IMR-90 (cell line): ENCODE results near the gene MMP20. TPM values are rescaled to one million over a fixed set of nuclear protein-coding genes. Genes with fewer than 3 reads are reported as not detected.

Experiments
- ATAC-seq: fragments of 200-7000 bp; cut with Tn5 transposase; 2 replicates; pipeline ENCODE4 v1.9.1; 2020; ENCODE audit warnings: low read depth, mild to moderate bottlenecking, moderate library complexity
- BruUV-seq: library from RNA; stranded (reverse); fragments of 400-500 nt; replicated peaks from 2 replicates; lab custom pipeline; 2021; lab: Mats Ljungman, UMichigan
- CTCF ChIA-PET: fragments of 300-600 bp; formaldehyde crosslinking; extraction: SDS; loops from one replicate; lab custom pipeline; 2021; ENCODE audit warnings: antibody characterized with exemption; lab: Yijun Ruan, JAX
- POLR2A ChIA-PET: fragments of 300-600 bp; sonication (Branson Sonifier 250); formaldehyde crosslinking; loops from one replicate; lab custom pipeline; 2022; ENCODE audit warnings: antibody characterized with exemption; ENCODE audit not compliant: unreplicated experiment; lab: Charles Lee
- DNase-seq: peaks from one replicate; pipeline ENCODE4 v3.0.0; 2013
- H2AFZ ChIP-seq: replicated peaks from 2 replicates; pipeline ENCODE3; 2013; ENCODE audit warnings: low read length, mild to moderate bottlenecking; ENCODE audit not compliant: poor library complexity
- H2AK5ac ChIP-seq: 2 replicates; pipeline ENCODE4 v1.6.1; 2013; ENCODE audit warnings: low read depth, low read length, inconsistent platforms
- H2AK9ac ChIP-seq: replicated peaks from 2 replicates; pipeline ENCODE3; 2013; ENCODE audit warnings: mild to moderate bottlenecking, low read depth, low read length, moderate library complexity; ENCODE audit not compliant: poor library complexity
- H2BK120ac ChIP-seq: 2 replicates; pipeline ENCODE4 v1.6.1; 2013; ENCODE audit warnings: low read depth, low read length, inconsistent platforms
- H2BK15ac ChIP-seq: 3 replicates; pipeline ENCODE4 v1.6.1; 2013; ENCODE audit warnings: low read depth, low read length, inconsistent platforms
- H2BK20ac ChIP-seq: 2 replicates; pipeline ENCODE4 v1.6.1; 2013; ENCODE audit warnings: low read depth, mild to moderate bottlenecking, inconsistent platforms, low read length, moderate library complexity
- H2BK5ac ChIP-seq: 2 replicates; pipeline ENCODE4 v1.6.1; 2013; ENCODE audit warnings: mild to moderate bottlenecking, low read depth, low read length, inconsistent platforms; ENCODE audit not compliant: poor library complexity, severe bottlenecking
- H3K14ac ChIP-seq: replicated peaks from 2 replicates; pipeline ENCODE4 v1.6.1; 2013; ENCODE audit warnings: low read depth, low read length, inconsistent platforms
- H3K18ac ChIP-seq: 2 replicates; pipeline ENCODE4 v1.6.1; 2013; ENCODE audit warnings: low read depth, low read length, control low read depth
- H3K23ac ChIP-seq: 2 replicates; pipeline ENCODE4 v1.6.1; 2013; ENCODE audit warnings: low read depth, low read length, inconsistent platforms
- H3K27ac ChIP-seq: 2 replicates; pipeline ENCODE4 v1.5.1; 2013; ENCODE audit warnings: mild to moderate bottlenecking, control low read depth, low read length; ENCODE audit not compliant: insufficient read depth
- H3K27me3 ChIP-seq: 2 replicates; pipeline ENCODE4 v1.6.1; 2013; ENCODE audit warnings: low read length; ENCODE audit not compliant: control insufficient read depth, insufficient read depth
- H3K36me3 ChIP-seq: 2 replicates; pipeline ENCODE4 v1.6.1; 2013; ENCODE audit warnings: low read length, mixed read lengths; ENCODE audit not compliant: control insufficient read depth, insufficient read depth
- H3K4ac ChIP-seq: 2 replicates; pipeline ENCODE4 v1.6.1; 2013; ENCODE audit warnings: low read depth, low read length, inconsistent platforms
- H3K4me1 ChIP-seq: 2 replicates; pipeline ENCODE4 v1.6.1; 2013; ENCODE audit warnings: low read length, mixed read lengths; ENCODE audit not compliant: control insufficient read depth, insufficient read depth
- H3K4me2 ChIP-seq: 2 replicates; pipeline ENCODE4 v1.6.1; 2013; ENCODE audit warnings: low read depth, mild to moderate bottlenecking, control low read depth, low read length, moderate library complexity
- H3K4me3 ChIP-seq: 2 replicates; pipeline ENCODE4 v1.5.1; 2013; ENCODE audit warnings: low read depth, mild to moderate bottlenecking, control low read depth, low read length, moderate library complexity; ENCODE audit not compliant: insufficient read depth
- H3K56ac ChIP-seq: 2 replicates; pipeline ENCODE4 v1.6.1; 2013; ENCODE audit warnings: low read length, inconsistent platforms; ENCODE audit not compliant: insufficient read depth; ENCODE audit errors: extremely low read depth
- H3K79me1 ChIP-seq, 2 experiments: 2 replicates each; pipeline ENCODE4 v1.6.1; 2013; ENCODE audit warnings: low read length in 2 of 2, inconsistent platforms in 1 of 2, low read depth in 1 of 2
- H3K9ac ChIP-seq: 2 replicates; pipeline ENCODE4 v1.6.1; 2013; ENCODE audit warnings: low read depth, low read length, control low read depth
- H3K9me1 ChIP-seq: 2 replicates; pipeline ENCODE4 v1.6.1; 2013; ENCODE audit warnings: low read length, inconsistent platforms; ENCODE audit not compliant: insufficient read depth
- H3K9me3 ChIP-seq: 2 replicates; pipeline ENCODE4 v1.6.1; 2013; ENCODE audit warnings: low read length; ENCODE audit not compliant: control insufficient read depth, insufficient read depth
- H4K20me1 ChIP-seq: 2 replicates; pipeline ENCODE4 v1.6.1; 2013; ENCODE audit warnings: low read length, inconsistent platforms; ENCODE audit not compliant: insufficient read depth
- H4K5ac ChIP-seq: 2 replicates; pipeline ENCODE4 v1.6.1; 2013; ENCODE audit warnings: mild to moderate bottlenecking, low read depth, low read length, control low read depth
- H4K8ac ChIP-seq, 2 experiments: 2 replicates each; pipeline ENCODE4 v1.6.1; 2013; ENCODE audit warnings: low read depth in 2 of 2, low read length in 2 of 2, control low read depth in 1 of 2, inconsistent platforms in 1 of 2
- H4K91ac ChIP-seq: 2 replicates; pipeline ENCODE4 v1.6.1; 2013; ENCODE audit warnings: low read depth, low read length, inconsistent platforms; ENCODE audit not compliant: insufficient read depth
- BHLHE40 ChIP-seq: fragments of 150-350 bp; IDR thresholded peaks from 2 replicates; pipeline ENCODE4 v1.6.1; 2016; ENCODE audit warnings: mild to moderate bottlenecking, low read depth, low read length
- CEBPB ChIP-seq: IDR thresholded peaks from 2 replicates; pipeline ENCODE4 v1.6.1; 2012; ENCODE audit warnings: low read depth, low read length, improper control_type of control experiment
- CHD1 ChIP-seq: IDR thresholded peaks from 2 replicates; pipeline ENCODE4 v1.6.1; 2012; ENCODE audit warnings: low read depth, low read length, improper control_type of control experiment
- CTCF ChIP-seq: conservative IDR thresholded peaks from 2 replicates; pipeline ENCODE4 v1.5.1; 2012; ENCODE audit warnings: mild to moderate bottlenecking, low read depth, low read length, improper control_type of control experiment
- ELK1 ChIP-seq: fragments of 150-350 bp; IDR thresholded peaks from 2 replicates; pipeline ENCODE4 v1.6.1; 2016; ENCODE audit warnings: low read depth, mild to moderate bottlenecking, low read length, moderate library complexity, borderline replicate concordance
- FOS ChIP-seq: fragments of 150-350 bp; IDR thresholded peaks from 2 replicates; pipeline ENCODE4 v1.6.1; 2016; ENCODE audit warnings: low read depth, low read length
- MAFK ChIP-seq: IDR thresholded peaks from 2 replicates; pipeline ENCODE4 v1.6.1; 2012; ENCODE audit warnings: low read depth, low read length, improper control_type of control experiment
- MAZ ChIP-seq: IDR thresholded peaks from 2 replicates; pipeline ENCODE4 v1.6.1; 2012; ENCODE audit warnings: low read depth, mild to moderate bottlenecking, low read length, improper control_type of control experiment, moderate library complexity, borderline replicate concordance
- MXI1 ChIP-seq: IDR thresholded peaks from 2 replicates; pipeline ENCODE4 v1.6.1; 2012; ENCODE audit warnings: low read depth, mild to moderate bottlenecking, low read length, moderate library complexity, borderline replicate concordance
- NFE2L2 ChIP-seq: fragments of 150-350 bp; IDR thresholded peaks from 2 replicates; pipeline ENCODE4 v1.6.1; 2016; ENCODE audit warnings: low read depth, mild to moderate bottlenecking, low read length
- POLR2A ChIP-seq: IDR thresholded peaks from 2 replicates; pipeline ENCODE4 v1.6.1; 2012; ENCODE audit warnings: mild to moderate bottlenecking, low read depth, low read length
- RAD21 ChIP-seq: IDR thresholded peaks from 2 replicates; pipeline ENCODE4 v1.6.1; 2012; ENCODE audit warnings: low read length, improper control_type of control experiment
- RCOR1 ChIP-seq: IDR thresholded peaks from 2 replicates; pipeline ENCODE4 v1.6.1; 2012; ENCODE audit warnings: mild to moderate bottlenecking, low read length, improper control_type of control experiment; ENCODE audit not compliant: insufficient replicate concordance
- RFX5 ChIP-seq: IDR thresholded peaks from 2 replicates; pipeline ENCODE4 v1.8.0; 2012; ENCODE audit warnings: low read depth, mild to moderate bottlenecking, low read length, moderate library complexity
- SMC3 ChIP-seq: fragments of 150-350 bp; IDR thresholded peaks from 2 replicates; pipeline ENCODE4 v1.6.1; 2016; ENCODE audit warnings: low read depth, mild to moderate bottlenecking, antibody characterized with exemption, low read length, moderate library complexity
- USF2 ChIP-seq: fragments of 150-350 bp; IDR thresholded peaks from 2 replicates; pipeline ENCODE4 v1.6.1; 2017; ENCODE audit warnings: mild to moderate bottlenecking, antibody characterized with exemption, low read length, low read depth
- WGBS, 2 experiments: methylation state at CpG; one replicate each; pipeline versions ENCODE4 v1.1.5 to v1.1.7; 2013; ENCODE audit warnings: missing lambda C conversion rate in 2 of 2; ENCODE audit not compliant: insufficient read length in 1 of 2; ENCODE audit errors: extremely low coverage in 2 of 2; 5-methylcytosine and 5-hydroxymethylcytosine counted together
- dilution Hi-C: fragments of 300-500 bp; cut with HindIII; formaldehyde crosslinking; loops from one replicate; pipeline ENCODE4 v1.14.3; 2018; ENCODE audit warnings: low sequenced_read_pairs; ENCODE audit not compliant: unreplicated experiment
- in situ Hi-C: fragments of 300-500 bp; cut with MboI; formaldehyde crosslinking; loops from 3 replicates; pipeline ENCODE4 v1.14.3; 2019; ENCODE audit warnings: low sequenced_read_pairs, inconsistent platforms, mixed read lengths
- intact Hi-C: fragments of 100-400 bp; cut with micrococcal nuclease; formaldehyde crosslinking; loops from 2 replicates; pipeline ENCODE4 v1.10.0; 2022
- polyA plus RNA-seq, 3 experiments: library from polyadenylated mRNA; depleted of rRNA; stranded (reverse); fragments of >200 nt; gene quantifications; 2 replicates each; pipeline ENCODE4 v1.2.3, GENCODE V29; 2012; ENCODE audit warnings: low replicate concordance in 1 of 3
- total RNA-seq: library from RNA; depleted of rRNA; stranded (reverse); fragments of >200 nt; gene quantifications from 2 replicates; pipeline ENCODE4 v1.2.3, GENCODE V29; 2012

Gene MMP20
- total and polyA plus RNA-seq, 2 of the 4 experiments (the other 2 are of a cell fraction) = not detected

GRCh38 chr11:102551169-102551781 lies 73.9 kb downstream of the MMP20 start:
- Histone ChIP-seq H2BK20ac (no peak overlapping the region), H2BK5ac (no peak overlapping the region), H3K27ac (no peak overlapping the region), H2AK5ac (no peak overlapping the region), H3K18ac (no peak overlapping the region), H3K4me2 (no peak overlapping the region), H3K4me1 (peaks cover 5% of the 10 kb centered on the region; the same call in 1 of the 2 replicates), H4K91ac (no peak overlapping the region), H3K79me1 (no peaks in the 10 kb centered on the region), H3K4me3 (no peak overlapping the region), H2AK9ac (no peak overlapping the region), H4K5ac (no peak overlapping the region), H3K9me1 (0 out of 2 replicates have a peak, but pooled peaks cover 3% of the 10 kb centered on the region), H3K27me3 (no peaks in the 10 kb centered on the region), H3K14ac (0 out of 2 replicates have a peak overlapping the region, but pooled peaks have one; percentile 2), H3K9ac (no peak overlapping the region), H4K8ac (no peak overlapping the region), H2BK15ac (no peak overlapping the region), H3K23ac (0 out of 2 replicates have a peak overlapping the region, but pooled peaks have one; percentile 25), H2BK120ac (no peak overlapping the region), H3K9me3 (no peaks in the 10 kb centered on the region), H4K20me1 (no peaks in the 10 kb centered on the region), H3K36me3 (no peaks in the 10 kb centered on the region), H3K56ac (no peak overlapping the region), H2AFZ (peak overlapping the region; percentile 29), H3K4ac (no peak overlapping the region)
- TF ChIP-seq FOS (no peak), MXI1 (no peak), RAD21 (no peak), POLR2A (no peak), BHLHE40 (no peak), SMC3 (no peak), CHD1 (no peak), NFE2L2 (no peak), MAFK (no peak), RFX5 (no peak), USF2 (no peak), ELK1 (no peak), MAZ (no peak), RCOR1 (no peak), CEBPB (no peak), CTCF (no peak)
- ATAC-seq (no peak), DNase-seq (no peak)
- ChIA-PET CTCF (no interaction called here), POLR2A (no interaction called here)
- no TSS peak for BruUV-seq
- intact Hi-C loops = no loop called here
- dilution Hi-C loops = no loop called here
- WGBS, 2 experiments = 30% methylated on average over 2 of the region's 6 CpGs; no CpG with 5 or more reads in 1 of the 2 experiments
- in situ Hi-C loops = no loop called here
